Lung microvascular endothelial cell (primary cell): ENCODE measurements around the gene BRD9. TPM values are rescaled to one million over a fixed set of nuclear protein-coding genes. Genes with fewer than 3 reads are reported as not detected.
"Not testable (repeated sequence)": the region's sequence is repeated elsewhere in the genome, so short reads cannot be mapped to it uniquely, and the experiment has no call there.

Experiments
- DNase-seq, 2 donors: peaks; one replicate each; pipeline versions ENCODE4 v3.0.0 to v3.0.0-alpha.2; 2010; ENCODE audit warnings: low read depth in 2 of 2
- total RNA-seq: library from RNA; depleted of rRNA; stranded (reverse); fragments of >200 nt; gene quantifications from 2 replicates; pipeline ENCODE4 v1.2.1, GENCODE V29; 2014

Gene BRD9
- total RNA-seq, 1 donor from 2014 or later = 31.2 TPM

GRCh38 chr5:923281-923873, 30.8 kb upstream of the BRD9 start:
- DNase-seq = peak; percentile 75 to 84

- no peak for DNase-seq
Measured at GRCh38 chr5:922436-923280, 30.1 kb upstream of the BRD9 start.

GRCh38 chr5:921456-922435, 29.1 kb upstream of the BRD9 start:
- DNase-seq = no peak

- DNase-seq = peak in 1 of 2 donors; percentile 32
Measured at GRCh38 chr5:920321-920720, 27.7 kb upstream of the BRD9 start.

- no peak for DNase-seq
Measured at GRCh38 chr5:919356-920000, 26.9 kb upstream of the BRD9 start.

- not testable (repeated sequence) for DNase-seq
Measured at GRCh38 chr5:918717-919116, 26.1 kb upstream of the BRD9 start.

GRCh38 chr5:916441-917293, 24.1 kb upstream of the BRD9 start:
- no peak for DNase-seq

GRCh38 chr5:915946-916345, 23.3 kb upstream of the BRD9 start:
- DNase-seq = no peak

GRCh38 chr5:915346-915745, 22.7 kb upstream of the BRD9 start:
- not testable (repeated sequence) for DNase-seq

GRCh38 chr5:914612-915011, 22.0 kb upstream of the BRD9 start:
- DNase-seq = no peak

GRCh38 chr5:914174-914573, 21.6 kb upstream of the BRD9 start:
- DNase-seq = no peak

GRCh38 chr5:912280-913091, 19.9 kb upstream of the BRD9 start:
- peak; percentile 92 to 99 for DNase-seq

GRCh38 chr5:911601-912000, 19.0 kb upstream of the BRD9 start:
- peak; percentile 30 to 84 for DNase-seq

GRCh38 chr5:910769-911160, 18.2 kb upstream of the BRD9 start:
- DNase-seq = no peak

- no peak for DNase-seq
Measured at GRCh38 chr5:909994-910768, 17.6 kb upstream of the BRD9 start.

- DNase-seq = no peak
Measured at GRCh38 chr5:909086-909485, 16.5 kb upstream of the BRD9 start.

GRCh38 chr5:908172-908571, 15.6 kb upstream of the BRD9 start:
- DNase-seq = no peak

- DNase-seq = no peak
Measured at GRCh38 chr5:907366-907910, 14.8 kb upstream of the BRD9 start.
